H1 (cell line): Measurements from ENCODE around the gene SELENOF. TPM values are rescaled to one million over a fixed set of nuclear protein-coding genes. Genes with fewer than 3 reads are reported as not detected.

Experiments used
- CTCF ChIA-PET: fragments of 300-600 bp; sonication (Branson Sonifier 250); formaldehyde crosslinking; loops from one replicate; lab custom pipeline; 2021; ENCODE audit not compliant: partially characterized antibody; lab: Charles Lee
- POLR2A ChIA-PET: fragments of 300-600 bp; sonication (Branson Sonifier 250); formaldehyde crosslinking; loops from one replicate; lab custom pipeline; 2021; ENCODE audit warnings: inconsistent platforms; ENCODE audit not compliant: partially characterized antibody; lab: Charles Lee
- DNase-seq, 2 experiments: peaks; one replicate each; pipeline versions ENCODE4 v3.0.0 to v3.0.0-alpha.2; 2010 to 2022; ENCODE audit warnings: low spot score in 2 of 2, low read depth in 1 of 2, mixed read lengths in 1 of 2
- FAIRE-seq: peaks from 2 replicates; lab custom pipeline; 2011; peaks lifted over from hg19 to GRCh38; lab: Jason Lieb, UNC
- H2AFZ ChIP-seq: 2 replicates; pipeline ENCODE4 v1.8.1; 2012; ENCODE audit warnings: low read length, inconsistent platforms
- H2AK5ac ChIP-seq: 2 replicates; pipeline ENCODE4 v1.6.1; 2013; ENCODE audit warnings: low read depth, low read length
- H2BK120ac ChIP-seq: replicated peaks from 2 replicates; pipeline ENCODE3; 2013; ENCODE audit warnings: low read depth, low read length, inconsistent platforms
- H2BK12ac ChIP-seq: 2 replicates; pipeline ENCODE4 v1.6.1; 2013; ENCODE audit warnings: low read depth, low read length
- H2BK15ac ChIP-seq: 2 replicates; pipeline ENCODE4 v1.6.1; 2013; ENCODE audit warnings: low read length
- H2BK20ac ChIP-seq: 2 replicates; pipeline ENCODE4 v1.6.1; 2013; ENCODE audit warnings: low read length
- H2BK5ac ChIP-seq: 2 replicates; pipeline ENCODE4 v1.6.1; 2013; ENCODE audit warnings: low read depth, low read length
- H3K14ac ChIP-seq: 2 replicates; pipeline ENCODE4 v1.6.1; 2013; ENCODE audit warnings: inconsistent platforms; ENCODE audit not compliant: insufficient read length
- H3K18ac ChIP-seq: 2 replicates; pipeline ENCODE4 v1.6.1; 2013; ENCODE audit warnings: low read length; ENCODE audit errors: extremely low read depth
- H3K23ac ChIP-seq: 2 replicates; pipeline ENCODE4 v1.6.1; 2013; ENCODE audit warnings: inconsistent platforms; ENCODE audit not compliant: insufficient read length
- H3K23me2 ChIP-seq: 2 replicates; pipeline ENCODE4 v1.6.1; 2013; ENCODE audit warnings: low read depth, low read length
- H3K27ac ChIP-seq: 2 replicates; pipeline ENCODE4 v1.6.1; 2011; ENCODE audit warnings: low read depth, low read length, inconsistent platforms
- H3K27me3 ChIP-seq, 4 experiments: replicated peaks in 1 of 4; 1 replicate in 1 of 4; 2 replicates in 3 of 4; pipeline versions ENCODE4 v1.6.1 to v1.8.1; 2011 to 2013; ENCODE audit warnings: low read length in 3 of 4, mild to moderate bottlenecking in 3 of 4, inconsistent platforms in 2 of 4, mixed read lengths in 2 of 4, moderate library complexity in 1 of 4; ENCODE audit not compliant: control insufficient read depth in 3 of 4, insufficient read depth in 3 of 4; ENCODE audit errors: extremely low read depth in 1 of 4
- H3K36me3 ChIP-seq, 4 experiments: 2 replicates each; pipeline versions ENCODE4 v1.6.1 to v1.8.1; 2011 to 2013; ENCODE audit warnings: mild to moderate bottlenecking in 4 of 4, low read length in 3 of 4, moderate library complexity in 2 of 4, control low read depth in 1 of 4, inconsistent platforms in 1 of 4; ENCODE audit not compliant: insufficient read depth in 4 of 4, control insufficient read depth in 2 of 4
- H3K4ac ChIP-seq: replicated peaks from 2 replicates; pipeline ENCODE3; 2013; ENCODE audit warnings: low read length, low read depth, mixed read lengths, inconsistent platforms; ENCODE audit not compliant: insufficient read length
- H3K4me1 ChIP-seq, 4 experiments: replicated peaks in 1 of 4; 1 replicate in 1 of 4; 2 replicates in 3 of 4; pipeline versions ENCODE4 v1.6.1 to v1.8.1; 2011 to 2013; ENCODE audit warnings: low read length in 3 of 4, inconsistent platforms in 2 of 4, mixed read lengths in 1 of 4; ENCODE audit not compliant: insufficient read depth in 4 of 4, control insufficient read depth in 3 of 4
- H3K4me2 ChIP-seq, 2 experiments: 2 replicates each; pipeline versions ENCODE4 v1.6.1 to v1.8.1; 2011 to 2013; ENCODE audit warnings: low read depth in 2 of 2, low read length in 2 of 2, control low read depth in 1 of 2, inconsistent platforms in 1 of 2, mild to moderate bottlenecking in 1 of 2; ENCODE audit not compliant: insufficient read depth in 1 of 2
- H3K4me3 ChIP-seq, 4 experiments: fragments of 200-600, 300-600 bp in 1 of 4; sonication (generic), shearing (Covaris generic), sonication (Bioruptor Twin) in 1 of 4; 2 replicates each; pipeline versions ENCODE4 v1.5.1 to v1.8.1; 2011 to 2016; ENCODE audit warnings: low read length in 4 of 4, low read depth in 3 of 4, control low read depth in 2 of 4, inconsistent platforms in 2 of 4, mild to moderate bottlenecking in 2 of 4, mixed read lengths in 1 of 4, moderate library complexity in 1 of 4; ENCODE audit not compliant: insufficient read depth in 2 of 4; ENCODE audit errors: extremely low read depth in 1 of 4
- H3K56ac ChIP-seq: replicated peaks from 2 replicates; pipeline ENCODE3; 2013; ENCODE audit warnings: low read depth, mild to moderate bottlenecking, mixed read lengths, low read length, inconsistent platforms; ENCODE audit not compliant: insufficient read length
- H3K79me1 ChIP-seq: 2 replicates; pipeline ENCODE4 v1.6.1; 2013; ENCODE audit warnings: low read depth, low read length, control low read depth
- H3K79me2 ChIP-seq, 2 experiments: 2 replicates each; pipeline versions ENCODE4 v1.6.1 to v1.8.1; 2012 to 2013; ENCODE audit warnings: low read length in 2 of 2, mild to moderate bottlenecking in 2 of 2, inconsistent platforms in 1 of 2; ENCODE audit not compliant: insufficient read depth in 2 of 2, control insufficient read depth in 1 of 2
- H3K9ac ChIP-seq, 4 experiments: replicated peaks in 1 of 4; 1 replicate in 1 of 4; 2 replicates in 3 of 4; pipeline versions ENCODE4 v1.6.1 to v1.8.1; 2011 to 2013; ENCODE audit warnings: low read depth in 3 of 4, low read length in 3 of 4, control low read depth in 2 of 4, mild to moderate bottlenecking in 2 of 4, moderate library complexity in 2 of 4, inconsistent platforms in 1 of 4; ENCODE audit errors: extremely low read depth in 1 of 4
- H3K9me3 ChIP-seq, 2 experiments: 2 replicates each; pipeline versions ENCODE4 v1.6.1 to v1.8.1; 2012 to 2013; ENCODE audit warnings: mild to moderate bottlenecking in 2 of 2, moderate library complexity in 2 of 2, control low read depth in 1 of 2, inconsistent platforms in 1 of 2, low read depth in 1 of 2, low read length in 1 of 2, mixed read lengths in 1 of 2; ENCODE audit not compliant: insufficient read depth in 2 of 2
- H4K20me1 ChIP-seq, 2 experiments: replicated peaks in 1 of 2; 2 replicates each; pipeline versions ENCODE3 to v1.8.1; 2011 to 2013; ENCODE audit warnings: inconsistent platforms in 2 of 2, low read length in 2 of 2, mild to moderate bottlenecking in 1 of 2; ENCODE audit not compliant: insufficient read depth in 2 of 2, control insufficient read depth in 1 of 2
- H4K5ac ChIP-seq: 2 replicates; pipeline ENCODE4 v1.6.1; 2013; ENCODE audit warnings: low read length, low read depth, mixed read lengths, inconsistent platforms; ENCODE audit not compliant: insufficient read length
- H4K8ac ChIP-seq: 2 replicates; pipeline ENCODE4 v1.8.0; 2013; ENCODE audit warnings: mild to moderate bottlenecking, moderate library complexity, low read length, inconsistent platforms; ENCODE audit not compliant: insufficient read depth; ENCODE audit errors: extremely low read depth
- H4K91ac ChIP-seq: replicated peaks from 2 replicates; pipeline ENCODE3; 2013; ENCODE audit warnings: low read length, mixed read lengths, inconsistent platforms; ENCODE audit not compliant: insufficient read length
- BRCA1 ChIP-seq: IDR thresholded peaks from 2 replicates; pipeline ENCODE4 v1.6.1; 2012; ENCODE audit warnings: low read depth, low read length, improper control_type of control experiment
- CTBP2 ChIP-seq: IDR thresholded peaks from 2 replicates; pipeline ENCODE4 v1.7.0; 2011; ENCODE audit warnings: borderline replicate concordance, mild to moderate bottlenecking, moderate library complexity, mixed read lengths, low read length; ENCODE audit not compliant: insufficient read depth, insufficient read length
- EZH2 ChIP-seq: fragments of 200-600 bp; sonication (generic); IDR thresholded peaks from 2 replicates; pipeline ENCODE4 v1.7.1; 2012; ENCODE audit warnings: low read depth, mild to moderate bottlenecking, moderate library complexity, low read length, inconsistent platforms; ENCODE audit not compliant: severe bottlenecking
- HDAC2 ChIP-seq, 2 experiments: fragments of 300-600 bp in 1 of 2; sonication (generic) in 1 of 2; IDR thresholded peaks; 2 replicates each; pipeline ENCODE4 v1.6.1; 2011 to 2012; ENCODE audit warnings: low read depth in 2 of 2, low read length in 2 of 2, mild to moderate bottlenecking in 2 of 2, moderate library complexity in 2 of 2, borderline replicate concordance in 1 of 2, inconsistent platforms in 1 of 2
- KDM5A ChIP-seq: fragments of 200-600 bp; IDR thresholded peaks from 2 replicates; pipeline ENCODE4 v1.7.1; 2012; ENCODE audit warnings: mild to moderate bottlenecking, low read length, inconsistent platforms, mixed read lengths
- MAFK ChIP-seq: IDR thresholded peaks from 2 replicates; pipeline ENCODE4 v1.6.1; 2012; ENCODE audit warnings: low read depth, mild to moderate bottlenecking, improper control_type of control experiment, low read length
- MAX ChIP-seq: IDR thresholded peaks from 2 replicates; pipeline ENCODE4 v1.6.1; 2012; ENCODE audit warnings: inconsistent platforms
- NRF1 ChIP-seq: IDR thresholded peaks from 2 replicates; pipeline ENCODE4 v1.6.1; 2011; ENCODE audit warnings: mild to moderate bottlenecking, low read depth, low read length, improper control_type of control experiment
- POU5F1 ChIP-seq: IDR thresholded peaks from 2 replicates; pipeline ENCODE4 v1.6.1; 2011; ENCODE audit warnings: low read depth, mild to moderate bottlenecking, low read length, moderate library complexity
- RBBP5 ChIP-seq: IDR thresholded peaks from 2 replicates; pipeline ENCODE4 v1.7.1; 2012; ENCODE audit warnings: low read depth, mild to moderate bottlenecking, inconsistent platforms, low read length, moderate library complexity, borderline replicate concordance
- SAP30 ChIP-seq: fragments of 300-600 bp; sonication (generic); IDR thresholded peaks from 2 replicates; pipeline ENCODE4 v1.7.1; 2012; ENCODE audit warnings: low read length, moderate library complexity, mild to moderate bottlenecking, inconsistent platforms; ENCODE audit not compliant: insufficient read depth, insufficient replicate concordance
- SP1 ChIP-seq: IDR thresholded peaks from 2 replicates; pipeline ENCODE4 v1.6.1; 2011; ENCODE audit warnings: low read depth, low read length
- SP4 ChIP-seq: IDR thresholded peaks from 2 replicates; pipeline ENCODE4 v1.6.1; 2012; ENCODE audit warnings: low read length, inconsistent platforms
- TCF12 ChIP-seq: IDR thresholded peaks from 2 replicates; pipeline ENCODE4 v1.6.1; 2011; ENCODE audit warnings: low read depth, mild to moderate bottlenecking, low read length
- WGBS, 2 experiments: shearing (Covaris generic) in 1 of 2; methylation state at CpG; one replicate each; pipeline versions ENCODE4 v1.1.6 to v1.1.7; 2013 to 2015; ENCODE audit warnings: low lambda C conversion rate in 2 of 2, mixed read lengths in 2 of 2, inconsistent platforms in 1 of 2, low coverage in 1 of 2, missing lambda C conversion rate in 1 of 2; ENCODE audit not compliant: insufficient replicate concordance in 2 of 2, insufficient coverage in 1 of 2, insufficient read length in 1 of 2; ENCODE audit errors: extremely low coverage in 1 of 2, missing lambda C conversion rate in 1 of 2; 5-methylcytosine and 5-hydroxymethylcytosine counted together
- polyA plus RNA-seq, 7 experiments: library from polyadenylated mRNA; depleted of rRNA in 3 of 7; stranded (reverse) in 5 of 7; unstranded in 2 of 7; fragments of >200 nt in 5 of 7; fragments of 200-250 nt in 2 of 7; gene quantifications; 1 replicate in 5 of 7; 2 replicates in 1 of 7; 4 replicates in 1 of 7; pipeline versions ENCODE4 v1.2.1 to v1.2.3, GENCODE V29; 2011 to 2013; ENCODE audit warnings: missing spikeins in 2 of 7, mixed read lengths in 2 of 7
- total RNA-seq: library from RNA; stranded (reverse); fragmentation: NEBNext Ultra II Directional; extraction: Animal tissue kit (Norgen Biotek cat#: 25700); gene quantifications from 2 replicates; pipeline ENCODE4 v1.2.1, GENCODE V29; 2021

Gene SELENOF
- total and polyA plus RNA-seq, 2 of the 8 experiments (the other 6 are each of a cell fraction or from before 2014, with no cell fraction given), result 70.7 to 163 TPM

- Histone ChIP-seq H3K18ac (no peak overlapping the region), H2AFZ (no peak overlapping the region), H4K8ac (no peak overlapping the region), H2AK5ac (no peak overlapping the region), H3K4ac (no peak overlapping the region), H3K79me1 (no peaks in the 10 kb centered on the region), H2BK5ac (no peak overlapping the region), H2BK15ac (no peak overlapping the region), H3K23ac (no peak overlapping the region), H3K23me2 (no peaks in the 10 kb centered on the region), H4K91ac (no peak overlapping the region), H3K27ac (no peak overlapping the region), H3K14ac (no peak overlapping the region), H3K4me3 (no peak overlapping the region), H3K56ac (no peak overlapping the region), H3K4me1 (no peaks in the 10 kb centered on the region), H2BK20ac (no peak overlapping the region), H4K20me1 (no peaks in the 10 kb centered on the region), H3K9me3 (no peaks in the 10 kb centered on the region), H2BK120ac (no peak overlapping the region), H3K79me2 (no peaks in the 10 kb centered on the region), H3K4me2 (no peak overlapping the region), H3K36me3 (peaks cover 0 to 3% (median 0%) of the 10 kb centered on the region in 4 experiments; a peak in 2 of 8 replicates), H2BK12ac (no peak overlapping the region), H3K9ac (no peak overlapping the region), H4K5ac (no peak overlapping the region), H3K27me3 (no peaks in the 10 kb centered on the region)
- FAIRE-seq (no peak), DNase-seq (no peak)
- WGBS, 2 experiments, result 81% methylated on average over 1 of the region's 1 CpG; no CpG with 5 or more reads in 1 of the 2 experiments
- ChIA-PET POLR2A (interaction anchor here (1.4 kb wide), 1 partner anchor 17 kb away, joined by 8 read pairs; no protein-coding TSS in a partner anchor), CTCF (interaction anchor here (1.0 to 1.1 kb wide), 2 partner anchors 52 to 223 kb away, joined by 3 read pairs; no protein-coding TSS in a partner anchor)
- no peak for TF ChIP-seq RBBP5
- no peak for TF ChIP-seq KDM5A
- TF ChIP-seq NRF1, result no peak
- no peak for TF ChIP-seq MAX
- no peak for TF ChIP-seq SP4
- no peak for TF ChIP-seq BRCA1
- TF ChIP-seq TCF12, result no peak
- no peak for TF ChIP-seq HDAC2 (IDR thresholded peaks at IDR 0.05; ENCODE audit: borderline replicate concordance in 1 of 2, low read depth in 2 of 2, low read length in 2 of 2)
- no peak for TF ChIP-seq SP1
- no peak for TF ChIP-seq SAP30
- TF ChIP-seq EZH2, result no peak
- no peak for TF ChIP-seq POU5F1
- no peak for TF ChIP-seq MAFK
- TF ChIP-seq CTBP2, result no peak
Observed at GRCh38 chr1:86860424-86860823, 53.5 kb downstream of the SELENOF start.
